AG10803 (cell line): ENCODE measurements around the gene KLF1.
"Not testable (repeated sequence)": the region's sequence is repeated elsewhere in the genome, so short reads cannot be mapped to it uniquely, and the experiment has no call there.

Experiments used
- DNase-seq: peaks from one replicate; pipeline ENCODE4 v3.0.0; 2010; ENCODE audit warnings: low read depth
- H3K4me3 ChIP-seq: 2 replicates; pipeline ENCODE4 v1.5.1; 2011; ENCODE audit warnings: mild to moderate bottlenecking, low read length, control low read depth
- TF ChIP-seq, protein P1 (sequence below): conservative IDR thresholded peaks from 2 replicates; pipeline ENCODE4 v1.5.1; 2011; ENCODE audit warnings: mild to moderate bottlenecking, low read length, control low read depth, inconsistent platforms

Gene KLF1

DNA sequence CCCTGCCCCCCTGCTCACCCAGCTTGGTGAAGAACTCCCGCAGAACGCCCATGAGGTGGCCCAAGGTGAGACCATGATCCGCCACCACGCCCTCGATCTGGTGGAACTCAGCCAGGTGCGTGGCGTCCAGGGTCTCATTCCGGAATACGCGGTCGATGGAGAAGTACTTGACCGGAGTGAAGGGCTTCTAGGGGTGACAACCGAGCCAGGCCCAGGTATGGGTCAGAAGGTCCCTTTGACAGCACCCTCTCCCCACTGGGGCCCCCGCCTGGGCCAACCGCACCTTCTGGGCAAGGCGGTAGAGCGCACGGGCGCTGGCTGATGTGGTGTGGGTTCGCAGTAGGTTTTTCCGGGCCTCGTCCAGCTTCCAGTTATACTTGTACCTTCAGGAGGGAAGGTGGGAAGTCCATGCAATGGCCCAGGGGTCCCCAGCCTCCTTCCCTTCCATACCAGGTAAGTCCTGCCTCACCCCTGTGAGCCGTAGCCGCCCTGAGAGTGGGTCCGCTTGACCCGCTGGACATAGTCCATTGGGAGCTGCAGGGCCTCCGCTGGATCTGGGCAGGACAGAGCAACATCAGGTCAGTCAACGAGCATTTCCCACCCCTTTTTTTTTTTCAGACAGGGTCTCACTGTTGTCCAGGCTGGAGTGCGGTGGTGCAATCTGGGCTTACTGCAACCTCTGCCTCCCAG lies 37.8 kb upstream of the KLF1 start:
- TF ChIP-seq, protein P1, sequence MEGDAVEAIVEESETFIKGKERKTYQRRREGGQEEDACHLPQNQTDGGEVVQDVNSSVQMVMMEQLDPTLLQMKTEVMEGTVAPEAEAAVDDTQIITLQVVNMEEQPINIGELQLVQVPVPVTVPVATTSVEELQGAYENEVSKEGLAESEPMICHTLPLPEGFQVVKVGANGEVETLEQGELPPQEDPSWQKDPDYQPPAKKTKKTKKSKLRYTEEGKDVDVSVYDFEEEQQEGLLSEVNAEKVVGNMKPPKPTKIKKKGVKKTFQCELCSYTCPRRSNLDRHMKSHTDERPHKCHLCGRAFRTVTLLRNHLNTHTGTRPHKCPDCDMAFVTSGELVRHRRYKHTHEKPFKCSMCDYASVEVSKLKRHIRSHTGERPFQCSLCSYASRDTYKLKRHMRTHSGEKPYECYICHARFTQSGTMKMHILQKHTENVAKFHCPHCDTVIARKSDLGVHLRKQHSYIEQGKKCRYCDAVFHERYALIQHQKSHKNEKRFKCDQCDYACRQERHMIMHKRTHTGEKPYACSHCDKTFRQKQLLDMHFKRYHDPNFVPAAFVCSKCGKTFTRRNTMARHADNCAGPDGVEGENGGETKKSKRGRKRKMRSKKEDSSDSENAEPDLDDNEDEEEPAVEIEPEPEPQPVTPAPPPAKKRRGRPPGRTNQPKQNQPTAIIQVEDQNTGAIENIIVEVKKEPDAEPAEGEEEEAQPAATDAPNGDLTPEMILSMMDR = no peak
- no peak for DNase-seq
- H3K4me3 ChIP-seq = no peak overlapping the region

- no peak for DNase-seq
- no peak overlapping the region for H3K4me3 ChIP-seq
- TF ChIP-seq, protein P1 = no peak
Observed at GRCh38 chr19:12922959-12923358, 36.0 kb upstream of the KLF1 start.

DNA sequence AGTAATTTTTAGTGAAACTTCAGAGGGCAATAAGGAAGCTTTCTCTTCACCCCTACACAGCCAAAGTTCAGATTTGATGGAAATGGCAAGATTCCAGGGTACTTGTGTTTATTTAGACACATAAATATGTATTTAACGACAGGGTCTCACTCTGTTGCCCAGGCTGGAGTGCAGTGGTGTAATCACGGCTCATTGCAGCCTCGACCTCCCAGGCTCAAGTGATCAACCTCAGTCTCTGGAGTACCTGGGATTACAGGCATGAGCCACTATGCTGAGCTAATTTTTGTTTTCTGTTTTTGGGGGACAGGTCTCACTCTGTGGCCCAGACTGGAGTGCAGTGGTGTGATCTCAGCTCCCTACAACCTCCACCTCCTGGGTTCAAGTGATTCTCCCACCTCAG lies 34.0 kb upstream of the KLF1 start:
- TF ChIP-seq, protein P1 = no peak
- no peak for DNase-seq
- no peak overlapping the region for H3K4me3 ChIP-seq

DNA sequence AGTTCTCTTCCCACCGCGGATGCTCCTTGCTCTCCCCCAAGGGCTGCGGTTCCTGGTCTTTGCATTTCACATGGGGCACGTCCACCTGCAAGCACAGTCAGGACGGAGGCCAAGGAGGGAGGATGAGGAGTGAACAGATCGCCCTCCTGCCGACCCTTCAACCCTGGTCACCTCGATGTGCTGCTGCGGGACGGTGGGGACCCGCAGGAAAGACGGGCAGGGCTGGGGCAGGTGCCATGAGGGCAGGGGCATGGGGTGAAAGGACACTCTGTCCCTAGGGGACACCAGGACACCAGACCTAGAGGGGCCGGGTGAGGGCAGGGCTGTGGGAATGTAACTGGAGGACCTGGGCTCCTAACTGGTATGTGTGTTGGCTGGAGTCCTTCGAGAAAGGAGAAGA lies 31.3 kb upstream of the KLF1 start:
- no peak for DNase-seq
- TF ChIP-seq, protein P1 = no peak
- no peak overlapping the region for H3K4me3 ChIP-seq

GRCh38 chr19:12915860-12916259 lies 28.9 kb upstream of the KLF1 start:
- not testable (repeated sequence) for H3K4me3 ChIP-seq, DNase-seq

- DNase-seq = peak; percentile 67
- TF ChIP-seq, protein P1 = no peak
Observed at GRCh38 chr19:12913851-12914690, 27.1 kb upstream of the KLF1 start.

DNA sequence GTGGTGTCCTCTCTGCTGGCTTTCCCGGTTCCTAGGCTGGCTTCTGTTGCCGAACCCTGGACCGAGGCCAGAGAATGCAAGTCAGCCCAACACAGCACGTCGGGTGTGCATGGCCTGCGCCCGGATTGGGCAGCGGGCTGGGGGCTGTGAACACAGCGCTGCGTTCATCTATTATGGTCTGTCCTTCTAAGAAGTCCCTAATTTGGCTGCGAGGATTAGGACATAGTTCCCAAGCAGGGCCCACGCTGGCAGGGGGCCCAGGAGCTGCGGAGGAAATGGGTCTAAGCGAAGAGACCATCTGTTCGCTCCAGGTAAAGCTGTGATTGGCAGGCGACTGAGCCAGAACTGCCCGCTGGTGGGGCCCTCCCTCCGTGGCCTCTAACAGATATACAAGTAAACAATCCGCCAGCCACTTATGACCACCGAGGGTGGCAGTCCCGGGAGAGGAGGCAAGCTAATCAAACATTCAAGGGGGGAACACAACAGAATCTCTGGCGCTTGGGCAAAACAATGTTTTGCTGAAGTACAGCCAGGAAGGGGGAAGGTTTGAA lies 26.1 kb upstream of the KLF1 start:
- DNase-seq = peak; percentile 58
- TF ChIP-seq, protein P1 = no peak
- H3K4me3 ChIP-seq = no peak overlapping the region

More at GRCh38 chr19:12913851-12914690, 27.1 kb upstream of the KLF1 start:
- H3K4me3 ChIP-seq = no peak overlapping the region
